ENCODE results near the gene SPI1.

The SPI1 gene

DNA sequence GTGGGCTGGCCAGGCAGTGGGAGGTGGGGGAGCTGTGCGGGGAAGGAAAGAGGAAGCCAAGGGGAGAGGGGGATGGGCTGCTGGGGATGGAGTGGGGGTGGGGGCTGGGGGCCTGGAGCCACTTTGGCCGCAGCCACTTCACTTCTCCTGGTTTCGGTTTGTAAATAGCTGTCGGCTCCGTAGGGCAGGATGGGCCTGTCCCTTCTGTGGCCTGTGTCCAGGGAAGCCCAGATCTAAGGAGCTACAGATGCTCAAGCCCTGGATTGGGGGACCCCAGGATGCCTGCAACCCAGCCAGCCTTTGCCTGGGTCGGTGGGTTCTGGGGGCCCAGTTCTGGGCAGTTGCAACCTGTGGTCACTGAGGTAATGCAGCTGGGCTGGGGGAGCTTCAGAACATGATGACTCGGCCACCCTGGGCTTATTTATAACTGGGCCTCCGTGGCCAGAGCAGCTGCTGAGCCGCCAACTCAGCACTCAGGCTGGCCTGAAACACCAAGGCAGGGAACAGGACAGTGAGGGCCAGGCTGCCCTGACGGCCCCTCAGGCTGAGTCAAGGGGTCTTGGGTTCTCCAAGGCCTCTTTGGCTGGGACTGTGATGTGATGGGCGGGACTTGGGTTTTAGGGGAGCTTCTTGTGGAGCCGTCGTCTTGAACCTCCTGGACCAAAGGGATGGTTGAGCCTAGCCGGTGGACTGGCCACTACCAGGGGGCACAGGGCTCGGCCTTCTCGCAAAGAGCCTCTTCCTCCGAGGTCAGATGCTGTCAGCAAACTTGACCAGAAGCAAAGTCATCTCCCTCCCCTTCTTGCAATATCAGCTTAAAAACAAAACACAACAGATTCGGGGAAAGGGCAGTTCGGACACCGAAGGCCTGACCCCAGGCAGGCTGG is 15.1 kb upstream of the SPI1 start:
- TF ChIP-seq FOXP2 (optimal IDR thresholded peaks at IDR 0.05; ENCODE audit: borderline replicate concordance, extremely low read depth, extremely low read length, insufficient read depth) (no peak), SIN3A (IDR thresholded peaks at IDR 0.05; ENCODE audit: borderline replicate concordance, insufficient read depth, low read length) (no peak), TAF1 (IDR thresholded peaks at IDR 0.05; ENCODE audit: borderline replicate concordance, insufficient read depth, low read length) (no peak), POLR2AphosphoS5 (IDR thresholded peaks at IDR 0.05; ENCODE audit: low read depth, low read length) (no peak)
- TF ChIP-seq, protein P1, sequence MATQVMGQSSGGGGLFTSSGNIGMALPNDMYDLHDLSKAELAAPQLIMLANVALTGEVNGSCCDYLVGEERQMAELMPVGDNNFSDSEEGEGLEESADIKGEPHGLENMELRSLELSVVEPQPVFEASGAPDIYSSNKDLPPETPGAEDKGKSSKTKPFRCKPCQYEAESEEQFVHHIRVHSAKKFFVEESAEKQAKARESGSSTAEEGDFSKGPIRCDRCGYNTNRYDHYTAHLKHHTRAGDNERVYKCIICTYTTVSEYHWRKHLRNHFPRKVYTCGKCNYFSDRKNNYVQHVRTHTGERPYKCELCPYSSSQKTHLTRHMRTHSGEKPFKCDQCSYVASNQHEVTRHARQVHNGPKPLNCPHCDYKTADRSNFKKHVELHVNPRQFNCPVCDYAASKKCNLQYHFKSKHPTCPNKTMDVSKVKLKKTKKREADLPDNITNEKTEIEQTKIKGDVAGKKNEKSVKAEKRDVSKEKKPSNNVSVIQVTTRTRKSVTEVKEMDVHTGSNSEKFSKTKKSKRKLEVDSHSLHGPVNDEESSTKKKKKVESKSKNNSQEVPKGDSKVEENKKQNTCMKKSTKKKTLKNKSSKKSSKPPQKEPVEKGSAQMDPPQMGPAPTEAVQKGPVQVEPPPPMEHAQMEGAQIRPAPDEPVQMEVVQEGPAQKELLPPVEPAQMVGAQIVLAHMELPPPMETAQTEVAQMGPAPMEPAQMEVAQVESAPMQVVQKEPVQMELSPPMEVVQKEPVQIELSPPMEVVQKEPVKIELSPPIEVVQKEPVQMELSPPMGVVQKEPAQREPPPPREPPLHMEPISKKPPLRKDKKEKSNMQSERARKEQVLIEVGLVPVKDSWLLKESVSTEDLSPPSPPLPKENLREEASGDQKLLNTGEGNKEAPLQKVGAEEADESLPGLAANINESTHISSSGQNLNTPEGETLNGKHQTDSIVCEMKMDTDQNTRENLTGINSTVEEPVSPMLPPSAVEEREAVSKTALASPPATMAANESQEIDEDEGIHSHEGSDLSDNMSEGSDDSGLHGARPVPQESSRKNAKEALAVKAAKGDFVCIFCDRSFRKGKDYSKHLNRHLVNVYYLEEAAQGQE (IDR thresholded peaks at IDR 0.05; ENCODE audit: insufficient read depth in 1 of 2, low read depth in 2 of 2, low read length in 2 of 2) = no peak

DNA sequence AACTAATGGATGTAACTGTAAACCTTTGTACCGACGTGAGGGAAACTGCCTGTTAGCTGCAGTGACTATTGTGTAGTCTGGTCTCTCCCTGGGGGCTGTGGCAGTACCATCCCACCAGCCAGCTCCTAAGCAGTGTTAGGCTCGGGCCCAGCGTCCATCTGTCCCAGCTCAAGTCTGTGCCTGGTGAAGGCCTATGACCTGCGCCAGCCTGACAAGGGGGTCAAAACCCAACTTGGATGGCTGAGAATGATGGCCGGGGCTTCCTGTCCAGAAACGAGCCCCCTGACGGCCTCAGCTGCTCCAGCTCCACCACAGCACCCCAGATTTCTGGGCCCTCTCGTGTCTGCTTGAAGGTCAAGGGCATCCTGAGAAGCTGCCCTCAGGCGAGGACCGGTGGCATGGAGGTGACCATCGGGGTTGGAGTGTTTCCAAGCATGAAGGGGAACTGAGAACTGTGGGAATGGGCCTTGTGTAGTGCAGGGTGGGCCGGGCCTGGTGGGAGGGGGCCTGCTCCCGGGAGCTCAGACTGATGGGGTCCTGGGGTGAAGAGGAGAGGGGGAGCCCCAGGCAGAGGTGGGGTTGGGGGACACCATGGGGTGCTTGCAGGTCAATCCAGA is 14.3 kb upstream of the SPI1 start:
- no peak for TF ChIP-seq SIN3A (IDR thresholded peaks at IDR 0.05; ENCODE audit: borderline replicate concordance, insufficient read depth, low read length)
- TF ChIP-seq, protein P1 (IDR thresholded peaks at IDR 0.05; ENCODE audit: insufficient read depth in 1 of 2, low read depth in 2 of 2, low read length in 2 of 2) = no peak
- TF ChIP-seq POLR2AphosphoS5 (IDR thresholded peaks at IDR 0.05; ENCODE audit: low read depth, low read length) = no peak
- no peak for TF ChIP-seq TAF1 (IDR thresholded peaks at IDR 0.05; ENCODE audit: borderline replicate concordance, insufficient read depth, low read length)
- no peak for TF ChIP-seq FOXP2 (optimal IDR thresholded peaks at IDR 0.05; ENCODE audit: borderline replicate concordance, extremely low read depth, extremely low read length, insufficient read depth)

DNA sequence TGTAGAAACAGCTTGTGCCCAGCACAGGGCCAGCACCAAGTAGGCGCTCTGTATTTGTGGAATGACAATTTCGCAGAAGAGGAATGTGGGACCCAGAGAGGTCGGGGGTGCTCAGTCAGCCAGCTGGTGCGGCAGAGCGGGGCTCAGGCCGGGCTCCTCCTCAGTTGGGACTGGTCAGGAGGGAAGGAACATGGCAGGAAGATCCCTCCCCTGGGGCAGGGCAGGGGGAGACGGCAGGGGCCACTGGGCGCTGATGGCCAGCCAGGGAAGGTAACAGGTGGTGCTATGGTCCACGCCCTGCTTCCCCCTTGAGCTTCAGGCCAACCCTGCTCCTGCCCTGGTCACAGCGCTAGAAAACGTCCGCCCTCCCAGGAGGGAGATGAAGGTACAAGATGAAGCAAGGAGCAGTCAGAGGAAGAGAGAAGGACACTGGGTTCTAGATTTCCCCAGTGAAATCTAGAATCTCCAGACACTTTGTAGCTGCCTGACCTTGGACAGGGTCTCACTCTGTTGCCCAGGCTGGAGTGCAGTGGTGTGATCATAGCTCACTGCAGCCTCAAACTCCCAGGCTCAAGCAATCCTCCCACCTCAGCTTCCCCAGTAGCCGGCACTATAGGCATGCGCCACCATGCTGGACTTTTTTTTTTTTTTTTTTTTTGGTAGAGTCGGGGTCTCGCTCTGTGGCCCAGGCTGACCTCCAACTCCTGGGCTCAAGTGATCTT is 13.5 kb upstream of the SPI1 start:
- TF ChIP-seq SIN3A (IDR thresholded peaks at IDR 0.05; ENCODE audit: borderline replicate concordance, insufficient read depth, low read length) = no peak
- TF ChIP-seq POLR2AphosphoS5 (IDR thresholded peaks at IDR 0.05; ENCODE audit: low read depth, low read length) = no peak
- TF ChIP-seq, protein P1 (IDR thresholded peaks at IDR 0.05; ENCODE audit: insufficient read depth in 1 of 2, low read depth in 2 of 2, low read length in 2 of 2) = no peak
- TF ChIP-seq TAF1 (IDR thresholded peaks at IDR 0.05; ENCODE audit: borderline replicate concordance, insufficient read depth, low read length) = no peak
- no peak for TF ChIP-seq FOXP2 (optimal IDR thresholded peaks at IDR 0.05; ENCODE audit: borderline replicate concordance, extremely low read depth, extremely low read length, insufficient read depth)

DNA sequence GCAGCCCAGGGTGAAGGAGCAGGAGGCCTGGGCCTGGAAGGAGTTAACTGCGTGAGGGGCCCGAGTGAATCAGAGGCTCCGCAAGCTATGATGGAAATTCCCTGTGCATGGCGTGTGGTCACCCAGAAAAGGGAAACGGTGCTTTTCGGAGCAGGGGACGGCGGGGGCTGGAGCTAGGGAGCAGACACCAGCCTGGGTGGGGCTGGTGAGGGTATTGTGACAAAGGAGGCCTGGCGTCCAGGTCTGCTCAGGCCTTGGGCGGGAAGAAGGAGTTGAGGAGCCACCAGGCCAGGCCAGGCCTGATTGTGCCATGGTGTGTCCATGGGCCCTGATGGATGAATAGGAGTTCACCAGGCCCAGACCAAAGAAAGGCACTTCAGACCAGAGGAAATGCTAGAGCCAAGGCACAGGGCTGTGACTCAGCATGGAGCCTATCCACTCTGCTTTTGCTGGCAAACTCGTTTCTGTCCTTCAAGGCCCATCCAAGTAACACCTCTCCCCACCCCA is 12.8 kb upstream of the SPI1 start:
- TF ChIP-seq, protein P1 (IDR thresholded peaks at IDR 0.05; ENCODE audit: insufficient read depth in 1 of 2, low read depth in 2 of 2, low read length in 2 of 2) = no peak
- no peak for TF ChIP-seq SIN3A (IDR thresholded peaks at IDR 0.05; ENCODE audit: borderline replicate concordance, insufficient read depth, low read length)
